ENCODE data around the gene TBX18. TPM values are rescaled to one million over a fixed set of nuclear protein-coding genes. Genes with fewer than 3 reads are reported as not detected.

TBX18 gene
- total and polyA plus RNA-seq, 10 of the 15 experiments (the other 5 are each of a cell fraction or from before 2014, with no cell fraction given), result 0.03 to 6.1 (median 0.17) TPM; not detected in 6

DNA sequence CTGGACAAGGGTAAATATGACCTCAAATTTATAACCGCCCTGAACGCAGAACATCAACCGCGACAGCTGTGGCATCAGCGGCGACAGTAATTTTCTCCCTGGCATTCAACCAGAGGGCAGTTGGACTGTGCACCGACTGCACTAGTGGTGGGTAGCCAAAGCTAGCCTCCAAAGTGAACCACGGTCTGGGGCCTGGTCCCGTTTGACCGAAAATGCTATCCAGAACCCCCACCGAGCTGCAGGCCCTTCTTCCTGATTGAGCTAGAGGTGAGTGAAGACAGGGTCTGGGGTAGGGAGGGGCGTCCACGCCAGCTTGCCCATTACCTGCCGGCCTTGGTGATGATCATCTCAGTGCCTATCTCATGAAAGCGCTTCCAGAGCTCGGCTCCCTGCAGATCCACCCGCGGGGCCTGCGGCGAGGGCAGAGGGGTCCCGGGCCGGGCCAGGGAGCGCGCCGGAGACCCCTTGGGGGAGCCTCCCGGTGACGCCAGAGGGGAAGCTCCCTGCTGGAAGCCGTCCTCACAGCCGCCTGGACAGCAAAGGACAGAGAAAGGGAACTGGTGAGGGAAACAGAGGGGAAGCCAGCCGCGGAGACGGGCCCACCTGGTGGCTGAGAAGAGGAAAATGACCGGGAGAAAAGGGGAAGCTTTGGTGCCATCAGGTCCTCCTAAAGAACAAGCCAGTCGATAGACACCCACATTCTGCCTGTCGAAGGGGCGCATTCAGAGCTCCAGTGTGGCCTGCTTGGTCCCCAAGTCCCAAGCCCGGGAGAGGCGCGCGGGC lies 2.0 kb downstream of the TBX18 start:
- no peaks in the 10 kb centered on the region for H3K79me2 ChIP-seq (ENCODE audit: control insufficient read depth, insufficient read depth, low read length)
- in situ Hi-C loops (cut with MboI) (no loop called here), intact Hi-C loops (cut with micrococcal nuclease; ENCODE audit: unreplicated experiment) (no loop called here)
- TF ChIP-seq GABPA (IDR thresholded peaks at IDR 0.05; ENCODE audit: low read depth), result no peak
- no peak for TF ChIP-seq ZSCAN29 (IDR thresholded peaks at IDR 0.05)
- TF ChIP-seq, protein P1, sequence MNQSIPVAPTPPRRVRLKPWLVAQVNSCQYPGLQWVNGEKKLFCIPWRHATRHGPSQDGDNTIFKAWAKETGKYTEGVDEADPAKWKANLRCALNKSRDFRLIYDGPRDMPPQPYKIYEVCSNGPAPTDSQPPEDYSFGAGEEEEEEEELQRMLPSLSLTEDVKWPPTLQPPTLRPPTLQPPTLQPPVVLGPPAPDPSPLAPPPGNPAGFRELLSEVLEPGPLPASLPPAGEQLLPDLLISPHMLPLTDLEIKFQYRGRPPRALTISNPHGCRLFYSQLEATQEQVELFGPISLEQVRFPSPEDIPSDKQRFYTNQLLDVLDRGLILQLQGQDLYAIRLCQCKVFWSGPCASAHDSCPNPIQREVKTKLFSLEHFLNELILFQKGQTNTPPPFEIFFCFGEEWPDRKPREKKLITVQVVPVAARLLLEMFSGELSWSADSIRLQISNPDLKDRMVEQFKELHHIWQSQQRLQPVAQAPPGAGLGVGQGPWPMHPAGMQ (IDR thresholded peaks at IDR 0.05; ENCODE audit: borderline replicate concordance), result no peak
- TF ChIP-seq HDGF (IDR thresholded peaks at IDR 0.05), result no peak
- no peak for TF ChIP-seq RB1 (IDR thresholded peaks at IDR 0.05; ENCODE audit: borderline replicate concordance)
- no peak for TF ChIP-seq TARDBP (IDR thresholded peaks at IDR 0.05; ENCODE audit: borderline replicate concordance)
- TF ChIP-seq KDM1A (IDR thresholded peaks at IDR 0.05; ENCODE audit: borderline replicate concordance), result no peak
- TF ChIP-seq DPF2 (IDR thresholded peaks at IDR 0.05), result no peak
- no peak for TF ChIP-seq CHD2 (IDR thresholded peaks at IDR 0.05; ENCODE audit: borderline replicate concordance, low read depth, low read length)
- TF ChIP-seq NR2F1 (conservative IDR thresholded peaks at IDR 0.05), result no peak
- TF ChIP-seq HCFC1 (IDR thresholded peaks at IDR 0.05; ENCODE audit: low read length), result no peak
- TF ChIP-seq JUNB (IDR thresholded peaks at IDR 0.05), result no peak
- H3K9me3 ChIP-seq (replicated peaks; ENCODE audit: control insufficient read depth, insufficient read depth, low read length), result peaks cover 2% of the 10 kb centered on the region; the same call in 2 of the 3 replicates
- CTCF ChIA-PET, result interaction anchor here (0.6 kb wide), 1 partner anchor 123 kb away, joined by 3 read pairs; no protein-coding TSS in a partner anchor
- H3K4me2 ChIP-seq (ENCODE audit: control insufficient read depth, insufficient read depth), result no peak overlapping the region
- no TSS peak for BruUV-seq (replicated peaks)
- FAIRE-seq (no peak), DNase-seq (ENCODE audit: low read depth, low spot score) (no peak), ATAC-seq (peak; percentile 31; the same call in 2 of the 3 replicates)
- H2AFZ ChIP-seq (ENCODE audit: control insufficient read depth, low read depth, low read length), result no peak overlapping the region
- POLR2A ChIA-PET, result no interaction called here
- RAD21 ChIA-PET (ENCODE audit: unreplicated experiment), result interaction anchor here (1.4 kb wide), 1 partner anchor 12 kb away, joined by 3 read pairs; no protein-coding TSS in a partner anchor
- H3K9ac ChIP-seq (ENCODE audit: control insufficient read depth, insufficient read depth, low read length), result no peak overlapping the region
- H4K20me1 ChIP-seq (ENCODE audit: control insufficient read depth, insufficient read depth), result no peaks in the 10 kb centered on the region
- H3K27ac ChIP-seq (ENCODE audit: control insufficient read depth, insufficient read depth), result no peak overlapping the region
- H3K27me3 ChIP-seq (replicated peaks in 1 of 2; ENCODE audit: control insufficient read depth in 2 of 2, insufficient read depth in 2 of 2, low read length in 1 of 2), result peaks cover 7 to 21% of the 10 kb centered on the region in 2 experiments; a peak in 3 of 4 replicates
- no peaks in the 10 kb centered on the region for H3K36me3 ChIP-seq (ENCODE audit: control insufficient read depth in 2 of 2, insufficient read depth in 2 of 2, low read length in 1 of 2)
- H3K4me3 ChIP-seq, result no peak overlapping the region
- SMC1A ChIA-PET (ENCODE audit: uncharacterized antibody, unreplicated experiment), result no interaction called here
- 32% methylated on average over 32 of the region's 40 CpGs for WGBS (ENCODE audit: insufficient coverage, insufficient replicate concordance, low lambda C conversion rate, missing lambda C conversion rate)
- H3K4me1 ChIP-seq (ENCODE audit: control insufficient read depth, insufficient read depth, low read length), result no peaks in the 10 kb centered on the region

All from GM12878 (cell line).